HG02798 (cell line): Measurements from ENCODE around the gene PHC1.

Experiments
- ATAC-seq: cut with Tn5 transposase; IDR thresholded peaks from one replicate; pipeline ENCODE4 v1.9.1; 2021; ENCODE audit warnings: mild to moderate bottlenecking; ENCODE audit not compliant: unreplicated experiment, poor library complexity

PHC1 gene

GRCh38 chr12:8948701-8949341, 34.5 kb downstream of the PHC1 start:
- no peak for ATAC-seq

DNA sequence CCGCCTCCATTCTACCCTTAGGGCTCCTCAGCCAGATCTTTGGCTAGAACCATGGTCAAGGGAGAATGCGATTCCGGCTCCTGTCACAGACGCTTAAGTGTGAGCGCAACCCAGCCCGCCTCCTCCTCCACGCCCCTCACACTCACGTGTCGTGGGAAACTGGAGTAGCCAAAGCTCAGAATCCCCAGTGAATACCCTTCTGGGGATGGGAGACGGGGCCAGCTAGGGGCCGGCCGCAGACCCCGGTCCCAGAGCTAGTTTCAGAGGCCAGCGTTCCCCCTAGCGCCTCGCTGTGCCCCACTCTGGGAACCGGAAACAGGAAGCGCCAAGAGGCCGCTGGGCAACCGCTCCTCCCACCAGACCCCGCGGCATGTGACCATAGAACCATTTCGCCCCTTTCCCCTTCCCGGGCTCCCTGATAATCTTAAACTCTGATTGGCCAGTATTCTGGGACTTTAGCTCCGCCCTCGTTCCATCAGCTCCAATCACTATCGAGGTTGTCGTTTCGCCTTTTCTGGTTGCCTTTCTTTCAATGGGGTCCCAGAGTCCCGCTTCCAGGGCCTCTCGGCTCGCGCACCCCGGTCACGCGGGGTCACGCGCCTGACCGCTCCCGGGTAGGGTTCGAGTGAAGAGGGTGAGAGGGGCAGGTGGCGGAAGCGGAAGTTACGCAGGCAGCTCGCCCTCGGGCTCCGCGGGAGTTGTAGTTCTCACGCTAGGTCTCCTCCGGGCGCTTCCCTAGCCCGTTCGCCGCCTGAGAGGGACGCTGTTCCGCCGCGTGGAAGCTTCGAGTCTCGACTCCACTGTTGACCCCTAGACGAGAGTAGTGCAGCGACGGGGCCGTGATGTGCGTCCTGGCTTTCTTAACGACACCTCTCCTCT, 35.3 kb downstream of the PHC1 start, which contains the start of gene M6PR:
Gene M6PR, minus strand, starts transcription at position 304 of the 879 bp plus-strand sequence. CDS start 3,241 bp downstream, outside the sequence.
- peak; percentile 87 for ATAC-seq

DNA sequence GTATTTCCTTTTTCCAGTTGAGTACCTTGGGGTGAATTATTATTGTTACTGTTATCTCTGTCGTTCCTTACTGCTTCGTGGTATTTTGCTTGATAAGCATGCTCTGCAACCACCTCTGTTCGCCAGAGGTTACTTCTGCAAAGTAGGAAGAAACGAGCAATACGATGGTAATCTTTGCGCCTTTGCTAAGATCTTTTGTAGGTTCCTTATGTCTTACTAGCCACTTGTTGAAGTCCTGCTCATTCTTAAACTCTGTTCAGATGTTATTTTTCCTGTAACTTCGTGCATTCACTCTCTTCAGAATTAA, 35.9 kb downstream of the PHC1 start:
- peak; percentile 9 for ATAC-seq

DNA sequence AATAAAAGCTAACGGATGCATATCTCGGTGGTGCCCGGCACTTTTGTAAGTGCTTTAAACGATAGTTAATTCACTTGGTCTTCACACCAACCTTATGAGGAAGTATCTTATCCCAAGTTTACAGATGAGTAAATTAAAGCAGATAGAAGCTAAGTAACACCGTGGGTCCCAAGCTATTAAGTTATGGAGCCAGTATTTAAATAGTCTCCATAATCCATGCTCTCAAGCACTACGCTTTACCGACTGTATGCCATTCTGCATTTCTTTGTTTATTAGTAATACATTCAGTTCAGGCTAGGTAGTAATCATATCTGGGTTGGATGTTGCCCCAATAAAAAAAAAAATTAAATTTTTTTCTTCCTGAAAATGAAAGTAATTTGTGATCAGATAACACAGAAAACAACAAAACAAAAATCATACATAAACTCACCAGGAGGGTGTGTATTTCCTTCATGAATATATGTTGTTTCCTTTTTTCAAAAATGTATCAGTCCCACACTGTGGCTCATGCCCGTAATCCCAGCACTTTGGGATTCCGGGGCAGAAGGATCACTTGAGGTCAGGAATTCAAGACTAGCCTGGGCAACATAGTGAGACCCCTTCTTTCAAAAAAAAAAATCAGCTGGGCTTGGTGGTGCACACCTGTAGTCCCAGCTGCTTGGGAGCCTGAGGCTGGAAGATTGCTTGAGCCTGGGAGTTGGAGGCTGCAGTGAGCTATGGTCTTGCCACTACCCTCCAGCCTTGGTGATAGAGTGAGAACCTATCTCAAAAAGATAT, 36.6 kb downstream of the PHC1 start:
- ATAC-seq, result no peak

DNA sequence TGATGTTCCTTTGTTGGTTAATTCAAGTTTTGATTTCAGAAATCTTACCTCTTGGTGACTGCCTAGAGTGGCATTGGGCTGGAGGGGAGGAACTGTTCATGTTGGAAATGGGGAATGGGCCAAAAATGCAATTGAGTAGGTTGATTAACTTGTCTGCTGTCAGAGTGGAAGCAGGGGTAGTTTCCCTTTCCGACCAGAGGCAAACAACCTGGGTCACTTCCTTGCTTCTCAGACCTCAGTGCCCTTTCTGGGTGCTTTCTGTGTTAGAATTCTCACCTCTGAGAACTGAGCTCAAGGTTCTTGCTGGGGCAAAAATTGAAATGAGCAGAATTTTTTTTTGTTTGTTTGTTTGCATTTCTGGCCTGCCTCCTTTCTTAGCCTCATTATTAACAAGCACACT, 37.4 kb downstream of the PHC1 start:
- ATAC-seq, result no peak

- no peak for ATAC-seq
Observed at GRCh38 chr12:8953773-8954402, 39.6 kb downstream of the PHC1 start.

DNA sequence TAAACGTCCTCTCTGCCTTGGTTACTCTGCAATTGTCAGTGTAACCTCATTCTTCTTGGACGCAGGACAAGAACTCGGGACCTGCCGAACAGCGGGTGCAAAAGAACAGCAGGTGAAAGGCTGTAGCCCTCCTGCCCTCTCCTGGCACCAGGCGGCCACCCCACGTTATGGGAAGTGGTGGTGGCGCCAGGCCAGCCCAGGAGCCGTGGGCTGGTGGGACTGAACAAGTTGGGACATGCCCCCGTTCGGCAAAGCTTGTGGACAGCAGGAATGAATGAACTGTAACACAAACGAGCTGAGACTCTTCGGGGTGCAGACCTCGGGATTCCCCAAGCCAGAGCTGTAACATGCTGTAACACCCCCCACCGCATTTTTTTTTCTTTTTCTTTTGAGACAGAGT, 41.8 kb downstream of the PHC1 start:
- ATAC-seq, result no peak

DNA sequence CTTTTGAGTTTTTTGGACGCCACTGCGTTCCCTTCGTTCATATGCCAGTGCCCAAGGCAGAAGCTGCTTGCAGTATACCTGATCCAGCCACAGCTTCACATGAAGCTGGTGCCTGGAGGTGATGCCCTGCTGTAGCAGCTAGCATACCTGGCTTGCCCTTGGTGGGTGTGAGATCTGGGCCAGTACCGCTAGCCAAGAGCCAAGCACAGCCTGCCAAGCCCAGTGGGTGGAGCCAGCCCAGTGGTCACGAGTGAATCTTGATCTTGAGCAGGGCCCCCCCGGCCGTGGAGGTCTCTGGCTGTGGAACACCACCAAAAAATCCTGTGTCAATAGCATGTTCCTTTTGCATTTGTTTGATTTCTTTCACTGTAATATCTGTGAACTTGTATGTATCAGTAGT, 42.5 kb downstream of the PHC1 start:
- ATAC-seq, result no peak

GRCh38 chr12:8957561-8957960, 43.3 kb downstream of the PHC1 start:
- ATAC-seq, result no peak

GRCh38 chr12:8958066-8958465, 43.8 kb downstream of the PHC1 start:
- ATAC-seq, result no peak

GRCh38 chr12:8960176-8960575, 45.9 kb downstream of the PHC1 start:
- ATAC-seq, result no peak

DNA sequence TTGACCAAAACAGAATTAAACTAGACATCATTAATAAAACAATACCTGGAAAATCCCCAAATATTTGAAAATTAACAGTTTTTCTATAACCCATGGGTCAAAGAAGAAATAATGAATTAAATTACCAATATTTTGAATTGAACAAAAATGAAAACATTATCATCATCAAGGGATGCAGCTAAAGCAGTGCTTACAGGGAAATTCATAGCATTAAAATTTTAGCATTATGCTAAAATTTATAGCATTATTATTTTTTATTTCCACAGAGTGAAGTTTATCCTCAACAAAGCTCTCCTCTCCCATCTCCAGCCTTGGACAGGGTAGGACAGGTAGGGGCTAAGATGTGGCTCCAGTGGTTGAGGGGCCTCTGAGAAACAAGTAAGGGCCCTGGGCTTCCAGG, 54.5 kb downstream of the PHC1 start:
- no peak for ATAC-seq

DNA sequence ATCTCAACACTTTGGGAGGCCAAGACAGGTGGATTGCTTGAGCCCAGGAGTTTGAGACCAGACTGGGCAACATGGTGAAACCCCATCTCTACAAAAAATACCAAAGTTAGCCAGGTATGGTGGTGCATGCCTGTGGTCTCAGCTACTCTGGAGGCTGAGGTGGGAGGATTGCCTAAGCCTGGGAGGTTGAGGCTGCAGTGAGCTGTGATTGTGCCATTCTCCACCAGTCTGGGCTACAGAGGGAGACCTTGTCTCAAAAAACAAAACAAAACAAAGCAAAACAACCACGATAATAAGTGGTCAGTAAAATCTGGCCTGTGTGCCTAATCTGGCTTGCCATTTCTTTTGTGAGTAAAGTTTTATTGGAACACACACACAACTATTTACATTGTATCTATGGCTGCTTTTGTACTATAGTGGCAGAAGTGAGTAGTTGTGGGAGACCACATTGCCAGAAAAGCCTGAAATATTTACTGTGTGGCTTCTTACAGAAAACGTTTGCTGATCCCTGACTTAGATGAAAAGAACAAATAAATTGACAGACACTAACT, 55.6 kb downstream of the PHC1 start:
- no peak for ATAC-seq

DNA sequence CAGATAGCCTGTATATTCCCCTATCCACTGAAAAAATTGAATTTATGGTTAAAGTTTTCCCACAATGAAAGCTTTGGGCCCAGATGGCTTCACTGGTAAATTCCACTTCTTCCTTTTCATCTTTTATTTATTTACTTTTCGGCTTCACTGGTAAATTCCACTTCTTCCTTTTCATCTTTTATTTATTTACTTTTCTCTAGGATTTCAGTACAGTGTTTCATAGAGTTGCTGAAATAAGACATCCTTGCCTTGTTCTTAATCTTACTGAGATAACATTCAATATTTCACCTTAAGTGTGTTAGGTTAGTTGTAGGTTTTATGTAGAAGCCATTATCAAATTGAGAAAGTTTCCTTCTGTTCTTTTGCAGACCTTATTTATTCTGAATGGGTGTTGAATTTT, 56.1 kb downstream of the PHC1 start:
- no peak for ATAC-seq

GRCh38 chr12:8980137-8980536, 65.8 kb downstream of the PHC1 start:
- no peak for ATAC-seq

GRCh38 chr12:8985213-8985754, 71.0 kb downstream of the PHC1 start:
- ATAC-seq, result no peak

GRCh38 chr12:8987163-8987562, 72.9 kb downstream of the PHC1 start:
- ATAC-seq, result no peak

GRCh38 chr12:8987685-8988084, 73.4 kb downstream of the PHC1 start:
- no peak for ATAC-seq

- no peak for ATAC-seq
Observed at GRCh38 chr12:8989413-8989812, 75.1 kb downstream of the PHC1 start, which contains the start of gene KLRG1. Gene KLRG1 (plus strand): TSS chr12:8989546. CDS start chr12:8989636, 90 bp downstream.
